Loucy (cell line): ENCODE measurements around the gene APOBEC3H.

ENCODE experiments used
- CTCF ChIP-seq: fragments of 200-600 bp; sonication (generic); conservative IDR thresholded peaks from 2 replicates; pipeline ENCODE4 v1.5.1; 2014; ENCODE audit warnings: mild to moderate bottlenecking, antibody characterized with exemption, low read length
- EZH2phosphoT487 ChIP-seq: fragments of 200-600 bp; IDR thresholded peaks from 2 replicates; pipeline ENCODE4 v1.6.1; 2018; ENCODE audit warnings: antibody characterized with exemption, mild to moderate bottlenecking, moderate library complexity, borderline replicate concordance

GRCh38 chr22:39094717-39095389 lies 2.2 kb upstream of the APOBEC3H start:
- TF ChIP-seq CTCF (no peak), EZH2phosphoT487 (no peak)
